Measurements from ENCODE around the gene GTF2IRD1. TPM values are rescaled to one million over a fixed set of nuclear protein-coding genes. Genes with fewer than 3 reads are reported as not detected.
"Not testable (repeated sequence)": the region's sequence is repeated elsewhere in the genome, so short reads cannot be mapped to it uniquely, and the experiment has no call there.

The GTF2IRD1 gene
- total and polyA plus RNA-seq, 9 donors = 12.5 to 44.3 (median 40.7) TPM

DNA sequence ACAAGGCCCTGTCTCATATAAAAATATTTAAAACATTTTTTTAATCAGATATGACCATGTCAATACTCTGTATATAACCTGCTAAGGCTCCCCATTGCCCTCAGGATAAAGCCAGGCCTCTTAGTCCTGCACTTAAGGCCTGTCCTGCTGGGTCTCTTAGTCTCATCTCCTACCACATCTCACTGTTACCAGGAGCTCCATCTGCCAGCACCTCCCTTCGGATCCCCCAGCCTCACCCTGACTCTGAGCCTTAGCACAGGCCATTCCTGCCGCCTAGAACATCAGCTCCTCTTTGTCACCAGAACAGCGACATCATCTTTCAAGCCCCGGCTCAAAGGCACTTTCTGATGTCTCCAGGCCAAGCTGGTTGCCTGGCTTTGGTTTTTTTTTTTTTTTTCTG is 25.7 kb upstream of the GTF2IRD1 start:
- peaks cover 14% of the 10 kb centered on the region for H3K4me1 ChIP-seq (ENCODE audit: control insufficient read depth, insufficient read depth, low read length)
- 86% methylated on average over 3 of the region's 4 CpGs for WGBS (ENCODE audit: insufficient coverage)
- no peak for DNase-seq

DNA sequence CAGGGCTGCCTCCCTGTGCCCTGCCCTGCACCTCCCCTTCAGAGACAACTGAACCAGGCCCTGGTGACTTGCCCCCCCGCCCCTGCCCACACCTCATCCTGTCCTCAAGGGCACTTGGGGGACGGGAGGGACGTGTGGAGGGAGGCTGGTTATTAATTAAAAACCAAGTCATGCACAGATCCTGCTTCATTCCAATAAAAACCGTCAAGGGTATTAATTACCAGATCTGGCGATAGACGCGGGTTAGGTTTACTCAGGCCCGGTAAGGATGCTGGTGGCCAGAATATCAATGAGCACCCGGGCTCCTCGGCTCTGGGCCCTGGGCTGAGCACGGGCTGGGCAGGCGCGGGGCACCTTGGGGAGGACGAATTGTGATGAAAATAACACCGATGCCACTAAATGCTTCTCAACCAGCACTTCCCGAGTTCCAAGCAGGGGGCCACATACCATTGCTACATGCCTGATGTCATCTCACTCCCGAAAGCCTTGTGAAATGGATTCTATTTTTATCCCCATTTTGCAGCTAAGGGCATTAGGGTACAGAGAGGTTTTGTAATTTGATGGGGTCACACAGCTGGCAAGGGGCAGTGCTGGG is 24.5 kb upstream of the GTF2IRD1 start:
- H3K4me3 ChIP-seq (ENCODE audit: low read length) = no peak overlapping the region
- no peaks in the 10 kb centered on the region for H3K27me3 ChIP-seq (ENCODE audit: control insufficient read depth, insufficient read depth, low read length)
- DNase-seq = no peak
- no peaks in the 10 kb centered on the region for H3K9me3 ChIP-seq (replicated peaks; ENCODE audit: control insufficient read depth, low read depth, low read length)
- no peak overlapping the region for H3K27ac ChIP-seq (ENCODE audit: low read length)
- WGBS (ENCODE audit: insufficient coverage) = 43% methylated on average over 12 of the region's 17 CpGs
- peaks cover 14% of the 10 kb centered on the region for H3K4me1 ChIP-seq (ENCODE audit: control insufficient read depth, insufficient read depth, low read length)
- H3K36me3 ChIP-seq (ENCODE audit: control insufficient read depth, insufficient read depth, low read length) = no peaks in the 10 kb centered on the region

More for the DNA sequence above, 25.7 kb upstream of the GTF2IRD1 start:
- Histone ChIP-seq H3K27me3 (ENCODE audit: control insufficient read depth, insufficient read depth, low read length) (no peaks in the 10 kb centered on the region), H3K9me3 (replicated peaks; ENCODE audit: control insufficient read depth, low read depth, low read length) (no peaks in the 10 kb centered on the region), H3K4me3 (ENCODE audit: low read length) (no peak overlapping the region), H3K36me3 (ENCODE audit: control insufficient read depth, insufficient read depth, low read length) (no peaks in the 10 kb centered on the region), H3K27ac (ENCODE audit: low read length) (no peak overlapping the region)

DNA sequence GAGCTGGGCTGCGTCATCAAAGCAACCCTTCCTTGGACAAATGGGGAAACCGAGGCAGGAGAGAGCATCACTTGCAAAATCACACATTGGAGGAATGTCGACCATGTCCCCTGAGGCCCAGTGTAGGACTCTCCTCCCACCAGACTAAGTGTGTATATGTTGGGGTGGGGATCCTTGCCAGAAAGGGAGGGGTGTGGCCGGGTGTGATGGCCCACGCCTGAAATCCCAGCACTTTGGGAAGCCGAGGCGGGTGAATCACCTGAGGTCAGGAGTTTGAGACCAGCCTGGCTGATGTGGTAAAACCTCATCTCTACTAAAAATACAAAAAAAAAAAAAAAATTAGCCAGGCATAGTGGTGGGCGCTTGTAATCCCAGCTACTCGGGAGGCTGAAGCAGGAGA is 23.3 kb upstream of the GTF2IRD1 start:
- not testable (repeated sequence) for H3K27ac ChIP-seq (ENCODE audit: low read length); DNase-seq; H3K4me3 ChIP-seq (ENCODE audit: low read length); H3K36me3 ChIP-seq (ENCODE audit: control insufficient read depth, insufficient read depth, low read length); H3K9me3 ChIP-seq (replicated peaks; ENCODE audit: control insufficient read depth, low read depth, low read length); H3K27me3 ChIP-seq (ENCODE audit: control insufficient read depth, insufficient read depth, low read length)
- no CpG with 5 or more reads among the region's 9 CpGs for WGBS (ENCODE audit: insufficient coverage)
- peaks cover 14% of the 10 kb centered on the region for H3K4me1 ChIP-seq (ENCODE audit: control insufficient read depth, insufficient read depth, low read length)

DNA sequence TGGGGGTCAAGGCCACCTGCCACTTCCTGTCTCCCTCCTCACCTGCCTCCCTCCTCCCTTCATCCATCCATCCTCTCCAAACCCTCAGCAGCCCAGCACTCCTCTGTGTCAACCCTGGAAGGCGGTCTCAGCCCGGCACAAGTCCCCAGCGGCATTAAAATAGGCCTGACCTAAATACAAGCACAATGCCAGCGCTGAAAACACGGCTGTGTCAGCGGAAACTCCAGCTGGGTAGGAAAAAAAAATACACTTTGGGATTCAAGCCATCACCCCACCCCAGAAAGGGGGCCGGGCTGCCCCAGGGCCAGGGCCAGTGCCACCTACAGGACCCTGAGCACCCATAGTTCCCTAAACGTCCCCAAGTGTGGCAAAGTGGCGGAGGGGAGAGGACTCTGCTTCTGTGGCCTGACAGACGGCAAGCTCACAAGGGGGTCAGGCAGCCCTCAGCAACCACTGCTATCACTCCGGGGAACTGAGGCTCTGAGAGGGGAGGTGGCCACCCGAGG is 22.7 kb upstream of the GTF2IRD1 start:
- no peaks in the 10 kb centered on the region for H3K36me3 ChIP-seq (ENCODE audit: control insufficient read depth, insufficient read depth, low read length)
- no peak overlapping the region for H3K4me3 ChIP-seq (ENCODE audit: low read length)
- peak; percentile 32 for DNase-seq
- H3K27me3 ChIP-seq (ENCODE audit: control insufficient read depth, insufficient read depth, low read length) = no peaks in the 10 kb centered on the region
- no peaks in the 10 kb centered on the region for H3K9me3 ChIP-seq (replicated peaks; ENCODE audit: control insufficient read depth, low read depth, low read length)
- 55% methylated on average over 10 of the region's 12 CpGs for WGBS (ENCODE audit: insufficient coverage)
- H3K27ac ChIP-seq (ENCODE audit: low read length) = peak overlapping the region; percentile 35
- H3K4me1 ChIP-seq (ENCODE audit: control insufficient read depth, insufficient read depth, low read length) = peaks cover 14% of the 10 kb centered on the region

DNA sequence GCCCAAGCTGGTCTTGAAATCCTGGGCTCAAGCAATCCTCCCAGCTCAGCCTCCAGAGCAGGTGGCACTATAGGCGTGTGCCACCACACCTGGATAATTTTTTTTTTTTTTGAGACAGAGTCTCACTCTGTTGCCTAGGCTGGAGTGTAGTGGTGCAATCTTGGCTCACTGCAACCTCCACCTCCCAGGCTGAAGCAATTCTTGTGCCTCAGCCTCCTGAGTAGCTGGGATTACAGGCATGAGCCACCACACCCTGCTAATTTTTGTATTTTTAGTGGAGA is 16.5 kb upstream of the GTF2IRD1 start:
- no CpG with 5 or more reads among the region's 1 CpG for WGBS (ENCODE audit: insufficient coverage)
- H3K27ac ChIP-seq (ENCODE audit: low read length); H3K36me3 ChIP-seq (ENCODE audit: control insufficient read depth, insufficient read depth, low read length); H3K4me1 ChIP-seq (ENCODE audit: control insufficient read depth, insufficient read depth, low read length); H3K27me3 ChIP-seq (ENCODE audit: control insufficient read depth, insufficient read depth, low read length); H3K4me3 ChIP-seq (ENCODE audit: low read length); DNase-seq; H3K9me3 ChIP-seq (replicated peaks; ENCODE audit: control insufficient read depth, low read depth, low read length): not testable (repeated sequence)

DNA sequence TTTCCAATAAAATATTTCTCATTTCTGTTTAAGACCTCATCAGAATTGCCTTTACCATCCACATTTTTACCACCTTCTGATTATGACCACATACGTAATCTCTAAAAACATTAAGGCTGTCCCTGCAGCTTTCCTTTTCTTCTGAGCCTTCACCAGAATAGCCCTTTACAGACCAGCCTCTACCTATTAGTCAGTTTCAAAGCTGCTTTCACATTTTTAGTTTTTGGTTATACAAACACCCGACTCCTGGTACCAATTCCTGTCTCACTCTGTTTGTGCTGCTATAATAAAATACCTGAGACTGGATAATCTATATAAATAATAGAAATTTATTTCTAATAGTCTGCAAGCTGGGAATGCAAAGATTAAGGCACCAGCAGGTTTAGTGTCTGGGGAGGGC is 15.4 kb upstream of the GTF2IRD1 start:
- no peak for DNase-seq
- H3K27ac ChIP-seq (ENCODE audit: low read length) = no peak overlapping the region
- 92% methylated on average over 1 of the region's 2 CpGs for WGBS (ENCODE audit: insufficient coverage)

DNA sequence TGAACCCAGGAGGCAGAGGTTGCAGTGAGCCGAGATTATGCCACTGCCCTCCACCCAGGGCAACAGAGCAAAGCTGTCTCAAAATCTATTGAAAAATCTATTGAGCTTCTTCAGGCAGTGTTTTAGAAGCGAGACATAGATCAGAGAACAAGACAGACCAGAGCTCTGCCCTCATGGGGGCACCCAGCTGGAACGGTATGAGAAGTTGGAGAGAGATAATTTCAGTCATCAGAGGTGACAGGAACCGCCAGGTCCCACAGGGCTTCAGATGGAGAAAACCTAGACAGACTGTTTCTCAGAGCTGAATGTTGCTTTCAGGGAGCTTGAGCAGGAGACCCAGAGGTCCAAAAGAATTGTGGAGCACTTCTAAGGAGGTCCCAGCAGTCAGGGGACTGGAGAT is 14.2 kb upstream of the GTF2IRD1 start:
- no peak overlapping the region for H3K4me3 ChIP-seq (ENCODE audit: low read length)
- peaks cover 6% of the 10 kb centered on the region for H3K9me3 ChIP-seq (replicated peaks; ENCODE audit: control insufficient read depth, low read depth, low read length)
- no peak for DNase-seq
- peaks cover 6% of the 10 kb centered on the region for H3K27me3 ChIP-seq (ENCODE audit: control insufficient read depth, insufficient read depth, low read length)
- H3K36me3 ChIP-seq (ENCODE audit: control insufficient read depth, insufficient read depth, low read length) = no peaks in the 10 kb centered on the region
- H3K4me1 ChIP-seq (ENCODE audit: control insufficient read depth, insufficient read depth, low read length) = peaks cover 6% of the 10 kb centered on the region
- H3K27ac ChIP-seq (ENCODE audit: low read length) = no peak overlapping the region
- WGBS (ENCODE audit: insufficient coverage) = 84% methylated on average over 3 of the region's 4 CpGs

More for the DNA sequence above, 15.4 kb upstream of the GTF2IRD1 start:
- peaks cover 6% of the 10 kb centered on the region for H3K27me3 ChIP-seq (ENCODE audit: control insufficient read depth, insufficient read depth, low read length)
- H3K4me1 ChIP-seq (ENCODE audit: control insufficient read depth, insufficient read depth, low read length) = no peaks in the 10 kb centered on the region
- H3K36me3 ChIP-seq (ENCODE audit: control insufficient read depth, insufficient read depth, low read length) = no peaks in the 10 kb centered on the region
- peaks cover 6% of the 10 kb centered on the region for H3K9me3 ChIP-seq (replicated peaks; ENCODE audit: control insufficient read depth, low read depth, low read length)
- H3K4me3 ChIP-seq (ENCODE audit: low read length) = no peak overlapping the region

DNA sequence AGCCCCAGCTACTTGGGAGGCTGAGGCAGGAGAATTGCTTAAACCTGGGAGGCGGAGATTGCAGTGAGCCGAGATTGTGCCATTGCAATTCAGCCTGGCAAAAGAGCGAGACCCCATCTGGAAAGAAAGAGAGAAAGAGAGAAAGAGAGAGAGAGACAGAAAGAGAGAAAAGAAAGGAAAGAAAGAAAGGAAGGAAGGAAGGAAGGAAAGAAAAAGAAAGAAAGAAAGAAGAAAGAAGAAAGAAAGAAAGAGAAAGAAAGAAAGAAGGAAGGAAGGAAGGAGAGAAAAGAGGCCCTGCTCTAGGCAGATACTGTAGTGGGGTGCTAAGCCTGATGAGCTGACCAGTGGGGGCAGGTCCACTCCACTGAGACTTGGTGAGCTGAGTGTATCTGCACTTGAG is 13.6 kb upstream of the GTF2IRD1 start:
- not testable (repeated sequence) for H3K27me3 ChIP-seq (ENCODE audit: control insufficient read depth, insufficient read depth, low read length); H3K9me3 ChIP-seq (replicated peaks; ENCODE audit: control insufficient read depth, low read depth, low read length); H3K4me1 ChIP-seq (ENCODE audit: control insufficient read depth, insufficient read depth, low read length); H3K36me3 ChIP-seq (ENCODE audit: control insufficient read depth, insufficient read depth, low read length); H3K4me3 ChIP-seq (ENCODE audit: low read length); DNase-seq; H3K27ac ChIP-seq (ENCODE audit: low read length)
- 90% methylated on average over 3 of the region's 3 CpGs for WGBS (ENCODE audit: insufficient coverage)

DNA sequence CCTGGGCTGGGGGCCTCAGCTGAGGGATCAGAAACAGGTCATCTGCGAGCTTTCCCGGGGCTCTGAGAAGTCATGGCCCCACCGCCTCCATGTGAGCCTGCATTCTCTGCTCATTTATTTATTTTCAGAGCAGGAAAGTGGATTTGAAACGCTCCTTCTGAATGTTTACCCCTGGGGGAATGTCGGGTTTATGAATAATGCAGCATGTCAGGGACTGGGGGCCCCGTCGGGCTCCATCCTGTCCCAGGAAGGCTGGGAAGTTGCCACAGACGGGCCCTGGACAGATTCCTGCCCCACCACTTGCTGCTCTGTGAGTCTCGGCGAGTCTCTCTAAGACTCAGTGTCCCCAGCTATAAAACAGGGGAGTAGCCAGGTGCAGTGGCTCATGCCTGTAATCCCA is 11.9 kb upstream of the GTF2IRD1 start:
- 24% methylated on average over 3 of the region's 10 CpGs for WGBS (ENCODE audit: insufficient coverage)
- no peak for DNase-seq
- Histone ChIP-seq H3K4me3 (ENCODE audit: low read length) (no peak overlapping the region), H3K4me1 (ENCODE audit: control insufficient read depth, insufficient read depth, low read length) (peaks cover 6% of the 10 kb centered on the region), H3K9me3 (replicated peaks; ENCODE audit: control insufficient read depth, low read depth, low read length) (peaks cover 6% of the 10 kb centered on the region), H3K27ac (ENCODE audit: low read length) (no peak overlapping the region), H3K36me3 (ENCODE audit: control insufficient read depth, insufficient read depth, low read length) (no peaks in the 10 kb centered on the region), H3K27me3 (ENCODE audit: control insufficient read depth, insufficient read depth, low read length) (peaks cover 7% of the 10 kb centered on the region)

DNA sequence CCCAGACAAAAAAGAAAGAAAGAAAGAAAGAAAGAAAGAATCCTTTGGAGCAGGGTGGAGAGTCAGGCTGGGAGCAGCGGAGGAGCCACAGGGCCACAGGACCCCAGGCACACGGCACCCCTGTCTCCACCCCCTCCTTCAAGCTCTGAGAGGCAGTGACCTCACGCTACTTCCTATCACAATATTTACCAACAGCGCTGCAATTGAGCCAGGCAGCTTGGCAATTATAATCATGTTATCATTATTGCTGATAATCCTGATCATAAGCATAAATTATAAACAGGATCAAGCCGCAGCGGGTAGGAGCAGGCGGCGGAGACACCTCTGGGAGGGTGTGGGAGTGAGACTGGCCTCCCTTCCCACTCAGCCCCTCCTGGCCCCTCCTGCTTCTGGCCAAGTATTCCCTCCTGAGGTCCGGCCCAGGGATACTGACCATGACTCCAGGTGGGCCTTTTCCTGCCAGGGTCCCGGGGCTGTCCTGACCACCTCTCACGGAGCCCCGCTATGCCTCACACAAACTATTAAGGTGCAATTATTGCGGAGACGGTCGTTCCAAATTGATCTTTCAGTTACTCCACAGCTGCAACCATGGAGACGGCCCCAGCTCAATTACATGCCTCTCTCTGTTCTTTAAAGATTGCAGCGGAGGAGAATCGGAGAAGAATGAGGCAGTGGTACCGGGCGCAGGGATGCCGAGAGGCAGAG is 10.0 kb upstream of the GTF2IRD1 start:
- Histone ChIP-seq H3K27ac (ENCODE audit: low read length) (no peak overlapping the region), H3K4me3 (ENCODE audit: low read length) (no peak overlapping the region), H3K27me3 (ENCODE audit: control insufficient read depth, insufficient read depth, low read length) (peaks cover 7% of the 10 kb centered on the region), H3K9me3 (replicated peaks; ENCODE audit: control insufficient read depth, low read depth, low read length) (peaks cover under 1% of the 10 kb centered on the region), H3K4me1 (ENCODE audit: control insufficient read depth, insufficient read depth, low read length) (peaks cover 6% of the 10 kb centered on the region), H3K36me3 (ENCODE audit: control insufficient read depth, insufficient read depth, low read length) (no peaks in the 10 kb centered on the region)
- WGBS (ENCODE audit: insufficient coverage) = 28% methylated on average over 9 of the region's 21 CpGs
- no peak for DNase-seq

Measured in muscle of leg (tissue), 11 donors.